Neutrophil (primary cell): ENCODE measurements around the gene GALNT9.

Source experiments
- H3K27ac ChIP-seq: fragments of 200-600 bp; sonication (generic); 2 replicates; pipeline ENCODE4 v1.5.1; 2016; ENCODE audit warnings: mild to moderate bottlenecking, moderate library complexity
- H3K27me3 ChIP-seq: fragments of 200-600 bp; sonication (generic); 2 replicates; pipeline ENCODE4 v1.6.0; 2016; ENCODE audit warnings: mild to moderate bottlenecking
- H3K36me3 ChIP-seq: fragments of 200-600 bp; sonication (generic); 2 replicates; pipeline ENCODE4 v1.5.1; 2017
- H3K4me1 ChIP-seq, 2 experiments: fragments of 200-600 bp in 1 of 2; sonication (generic) in 1 of 2; 1 replicate in 1 of 2; 2 replicates in 1 of 2; pipeline versions ENCODE4 v1.5.1 to v1.6.1; 2013 to 2016; ENCODE audit warnings: low read depth in 1 of 2, low read length in 1 of 2, mild to moderate bottlenecking in 1 of 2, moderate library complexity in 1 of 2; ENCODE audit not compliant: control insufficient read depth in 1 of 2, insufficient read depth in 1 of 2
- H3K4me3 ChIP-seq, 2 experiments: fragments of 200-600 bp in 1 of 2; sonication (generic) in 1 of 2; 1 replicate in 1 of 2; 2 replicates in 1 of 2; pipeline ENCODE4 v1.5.1; 2013 to 2016; ENCODE audit warnings: low read depth in 1 of 2, low read length in 1 of 2, mild to moderate bottlenecking in 1 of 2, moderate library complexity in 1 of 2
- H3K9me3 ChIP-seq: fragments of 200-600 bp; sonication (generic); 2 replicates; pipeline ENCODE4 v1.5.1; 2016
- CTCF ChIP-seq: fragments of 200-600 bp; sonication (generic); IDR thresholded peaks from 2 replicates; pipeline ENCODE4 v1.5.1; 2016; ENCODE audit warnings: antibody characterized with exemption

Gene GALNT9

GRCh38 chr12:132201391-132202120 lies 127.8 kb downstream of the GALNT9 start:
- Histone ChIP-seq H3K36me3 (no peaks in the 10 kb centered on the region), H3K27me3 (peaks cover 37% of the 10 kb centered on the region), H3K9me3 (no peaks in the 10 kb centered on the region), H3K27ac (no peak overlapping the region), H3K4me1 (no peaks in the 10 kb centered on the region), H3K4me3 (no peak overlapping the region)
- no peak for TF ChIP-seq CTCF

GRCh38 chr12:132200800-132201199 lies 128.6 kb downstream of the GALNT9 start:
- Histone ChIP-seq H3K4me1 (no peaks in the 10 kb centered on the region), H3K27ac (no peak overlapping the region), H3K27me3 (peaks cover 30% of the 10 kb centered on the region), H3K4me3 (no peak overlapping the region), H3K36me3 (no peaks in the 10 kb centered on the region), H3K9me3 (no peaks in the 10 kb centered on the region)
- TF ChIP-seq CTCF = no peak

GRCh38 chr12:132199526-132200319 lies 129.7 kb downstream of the GALNT9 start:
- Histone ChIP-seq H3K4me3 (no peak overlapping the region), H3K4me1 (no peaks in the 10 kb centered on the region), H3K27me3 (peaks cover 19% of the 10 kb centered on the region), H3K27ac (no peak overlapping the region), H3K9me3 (no peaks in the 10 kb centered on the region), H3K36me3 (no peaks in the 10 kb centered on the region)
- TF ChIP-seq CTCF = no peak

DNA sequence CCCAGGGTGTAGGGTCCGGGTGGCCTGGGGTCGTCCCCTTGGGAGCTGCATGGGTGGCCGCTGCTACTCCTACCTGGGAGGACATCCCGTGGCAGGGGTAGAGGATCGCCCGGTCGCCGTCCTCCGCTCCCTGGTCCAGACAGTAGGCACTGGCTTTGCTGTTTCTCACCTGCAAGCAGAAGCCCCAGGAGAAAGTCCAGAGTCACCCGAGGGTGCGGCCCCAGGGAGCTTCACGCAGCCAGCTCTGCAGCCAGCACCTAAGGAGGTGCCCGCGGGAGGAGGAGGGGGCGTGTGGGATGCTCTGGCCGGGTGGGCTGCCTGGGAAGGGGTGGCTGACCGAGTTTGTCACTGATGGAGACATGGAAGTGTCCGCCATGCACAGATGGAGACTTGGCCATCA lies 130.3 kb downstream of the GALNT9 start:
- TF ChIP-seq CTCF = no peak
- Histone ChIP-seq H3K27ac (no peak overlapping the region), H3K27me3 (peaks cover 13% of the 10 kb centered on the region), H3K36me3 (no peaks in the 10 kb centered on the region), H3K4me1 (no peaks in the 10 kb centered on the region), H3K4me3 (no peak overlapping the region), H3K9me3 (peaks cover 6% of the 10 kb centered on the region)

DNA sequence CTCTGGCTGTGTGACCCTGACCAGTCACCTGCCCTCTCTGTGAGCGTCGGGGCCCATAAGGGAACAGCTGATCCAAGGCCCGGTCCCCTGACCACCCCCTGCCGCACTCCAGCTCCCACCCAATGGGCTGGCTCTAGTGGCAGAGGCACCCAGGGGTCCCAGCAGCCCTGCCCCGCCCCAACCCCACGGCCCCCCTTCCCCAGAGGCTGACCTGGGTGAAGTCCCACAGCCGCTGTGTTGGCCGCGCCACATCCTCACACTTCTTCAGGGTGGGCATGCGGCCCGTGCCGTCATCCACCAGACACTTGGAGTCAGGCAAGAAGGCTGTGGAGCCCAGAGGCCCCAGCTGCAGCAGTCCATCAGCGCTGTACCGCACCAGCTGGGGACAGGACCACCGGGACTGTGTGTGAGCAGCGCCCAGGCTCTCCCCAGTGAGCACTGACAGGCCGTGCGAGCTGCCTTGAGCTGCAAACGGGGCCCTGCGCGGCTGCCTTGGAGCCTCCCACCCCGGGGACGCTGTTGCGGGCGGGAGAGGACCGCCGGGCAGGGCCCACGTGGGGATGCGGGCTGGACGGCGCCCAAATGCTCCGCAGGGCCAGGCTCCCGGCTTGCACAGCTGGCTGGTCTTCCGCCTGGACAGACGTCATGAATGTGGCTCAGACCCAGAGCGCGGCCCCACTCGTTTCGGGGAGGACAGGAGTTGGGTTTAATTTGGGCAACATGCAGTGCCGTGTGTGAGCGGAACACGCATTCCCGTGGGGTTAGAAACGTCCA lies 131.6 kb downstream of the GALNT9 start:
- H3K36me3 ChIP-seq = no peaks in the 10 kb centered on the region
- H3K9me3 ChIP-seq = peaks cover 15% of the 10 kb centered on the region
- no peaks in the 10 kb centered on the region for H3K27me3 ChIP-seq
- H3K27ac ChIP-seq = no peak overlapping the region
- no peak overlapping the region for H3K4me3 ChIP-seq
- no peaks in the 10 kb centered on the region for H3K4me1 ChIP-seq
- TF ChIP-seq CTCF = no peak
